VCaP (cell line): ENCODE measurements around the gene TPP2.

Experiments
- H3K27ac ChIP-seq: fragments of 450-650 bp; 2 replicates; pipeline ENCODE4 v1.5.1; 2017
- CTCF ChIP-seq: fragments of 450-650 bp; conservative IDR thresholded peaks from 2 replicates; pipeline ENCODE4 v1.5.1; 2017; ENCODE audit warnings: mild to moderate bottlenecking, moderate library complexity

The TPP2 gene

GRCh38 chr13:102642029-102642428, 45.2 kb downstream of the TPP2 start:
- no peak for TF ChIP-seq CTCF
- H3K27ac ChIP-seq, result peak overlapping the region; percentile 8; the same call in 1 of the 2 replicates

- no peak for TF ChIP-seq CTCF
Observed at GRCh38 chr13:102642475-102642874, 45.7 kb downstream of the TPP2 start.

GRCh38 chr13:102643656-102644055, 46.9 kb downstream of the TPP2 start:
- TF ChIP-seq CTCF, result no peak
- H3K27ac ChIP-seq, result no peak overlapping the region

More at GRCh38 chr13:102642475-102642874, 45.7 kb downstream of the TPP2 start:
- H3K27ac ChIP-seq, result peak overlapping the region; percentile 8; the same call in 1 of the 2 replicates

- H3K27ac ChIP-seq, result no peak overlapping the region
- no peak for TF ChIP-seq CTCF
Observed at GRCh38 chr13:102645701-102646100, 48.9 kb downstream of the TPP2 start.

GRCh38 chr13:102648046-102648445, 51.3 kb downstream of the TPP2 start:
- H3K27ac ChIP-seq, result no peak overlapping the region
- no peak for TF ChIP-seq CTCF

GRCh38 chr13:102650444-102650843, 53.7 kb downstream of the TPP2 start:
- H3K27ac ChIP-seq, result no peak overlapping the region
- no peak for TF ChIP-seq CTCF

GRCh38 chr13:102651392-102651791, 54.6 kb downstream of the TPP2 start:
- TF ChIP-seq CTCF, result no peak

More at GRCh38 chr13:102651392-102651791, 54.6 kb downstream of the TPP2 start:
- H3K27ac ChIP-seq, result no peak overlapping the region
